ENCODE data around the gene TMEM141.

The TMEM141 gene

GRCh38 chr9:136790640-136791515 is at the start of gene TMEM141:
TSS of gene TMEM141 (plus strand) at chr9:136791344. CDS start at chr9:136791371, 27 bp downstream.
- DNase-seq = peak; percentile 100

- DNase-seq = no peak
Observed at GRCh38 chr9:136741883-136742571, 49.1 kb upstream of the TMEM141 start.

DNA sequence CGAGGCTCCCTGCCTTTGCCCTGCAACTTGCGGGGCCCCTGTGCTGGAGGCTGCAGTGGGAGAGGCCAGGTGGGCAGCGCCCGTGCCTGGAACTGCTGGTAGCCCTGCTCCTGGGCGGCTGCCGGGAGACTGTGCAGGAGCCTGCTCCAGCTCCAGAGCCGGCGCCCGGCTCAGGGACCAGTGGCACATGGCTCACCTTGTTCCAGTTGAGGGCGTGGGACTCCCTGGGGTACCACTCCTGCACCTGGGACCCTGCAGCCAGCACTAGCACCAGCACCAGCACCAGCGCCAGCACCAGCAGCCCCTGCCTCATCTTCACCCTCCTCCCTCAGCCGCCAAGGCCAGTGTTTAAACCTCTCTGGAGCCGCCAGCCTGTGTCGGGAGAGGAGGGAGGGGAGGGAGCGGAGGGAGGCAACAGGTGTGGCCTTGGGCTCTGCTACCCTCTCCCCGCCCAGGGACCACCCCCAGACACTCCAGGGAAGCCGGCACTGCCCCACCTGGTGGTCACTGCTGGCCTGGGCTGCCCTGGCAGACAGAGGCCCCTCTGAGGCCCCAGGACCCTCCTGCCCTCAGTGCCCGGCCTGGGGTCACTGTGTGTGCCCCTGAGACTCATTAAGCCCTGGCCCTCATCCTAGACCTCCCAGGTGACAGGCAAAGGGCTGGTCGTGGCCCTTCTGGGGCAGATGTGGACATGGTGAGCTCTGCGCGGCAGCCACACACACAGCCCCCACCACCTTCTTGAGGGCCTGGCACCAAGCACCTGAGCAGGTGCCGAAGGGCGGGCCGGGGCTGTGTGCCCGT is 48.4 kb upstream of the TMEM141 start, which contains the start of gene LCN10:
Gene LCN10 (minus strand): TSS at position 350 of the 801 bp plus-strand sequence. CDS start 37 bp downstream, at position 313.
- no peak for DNase-seq

DNA sequence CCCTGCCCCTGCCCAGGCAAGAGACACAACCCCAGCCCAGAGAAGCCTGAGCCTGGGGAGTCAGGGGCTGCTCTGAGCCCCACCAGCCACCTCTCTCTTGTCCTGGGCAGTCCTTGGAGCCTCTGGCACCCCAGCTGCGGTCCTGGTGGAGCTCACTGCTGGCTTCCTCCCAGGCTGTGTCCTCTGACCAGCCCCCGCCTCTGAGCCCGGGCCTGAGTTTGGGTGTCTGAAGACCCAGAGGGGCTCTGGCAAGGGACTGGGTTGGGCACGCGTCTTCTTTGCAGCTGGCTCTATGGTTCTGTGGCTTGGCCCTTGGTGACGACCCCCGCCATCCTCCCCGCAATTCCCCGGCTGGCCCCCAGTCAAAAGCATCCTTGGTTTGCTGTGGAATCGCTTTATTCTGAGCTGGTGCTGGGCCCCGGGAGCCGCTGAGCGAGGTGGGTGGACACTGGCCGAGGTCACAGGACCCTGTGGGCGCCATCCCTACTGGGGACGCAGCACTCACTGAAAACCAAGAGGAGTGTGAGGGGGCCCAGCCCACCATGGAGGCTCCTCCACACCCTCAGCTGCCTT is 47.4 kb upstream of the TMEM141 start:
- no peak for DNase-seq

GRCh38 chr9:136744773-136745172 is 46.4 kb upstream of the TMEM141 start:
- no peak for DNase-seq

- no peak for DNase-seq
Observed at GRCh38 chr9:136745389-136746154, 45.6 kb upstream of the TMEM141 start.

DNA sequence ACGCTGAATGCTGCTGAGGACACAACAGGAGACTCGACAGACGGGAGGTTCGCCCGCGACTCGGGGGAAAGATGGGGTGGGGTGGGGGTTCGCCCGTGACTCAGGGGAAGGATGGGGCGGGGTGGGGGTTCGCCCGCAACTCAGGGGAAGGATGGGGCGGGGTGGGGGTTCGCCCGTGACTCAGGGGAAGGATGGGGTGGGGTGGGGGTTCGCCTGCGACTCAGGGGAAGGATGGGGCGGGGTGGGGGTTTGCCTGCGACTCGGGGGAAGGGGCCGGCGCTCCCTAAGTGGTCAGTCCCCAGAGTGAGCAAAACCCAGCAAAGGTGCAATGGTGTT is 45.0 kb upstream of the TMEM141 start:
- no peak for DNase-seq

DNA sequence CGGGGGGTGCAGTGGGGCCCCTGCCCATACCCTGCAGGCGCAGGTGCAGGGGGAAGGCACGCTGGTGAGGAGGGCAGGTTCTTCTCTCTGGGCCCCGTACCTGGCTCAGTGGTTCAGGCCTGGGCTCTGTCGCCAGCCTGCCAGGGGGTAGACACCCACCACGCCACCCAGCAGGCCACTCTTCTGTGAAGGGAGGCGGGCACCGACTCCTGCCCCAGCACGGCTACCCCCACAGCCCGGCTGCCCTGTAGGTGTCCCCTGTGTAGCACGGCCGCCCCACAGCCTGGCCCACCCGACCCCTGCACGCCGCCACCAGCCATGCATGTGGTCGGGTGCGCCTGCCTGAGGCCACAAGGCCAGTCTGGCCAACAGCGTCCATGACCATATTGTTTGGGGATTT is 44.5 kb upstream of the TMEM141 start:
- no peak for DNase-seq

DNA sequence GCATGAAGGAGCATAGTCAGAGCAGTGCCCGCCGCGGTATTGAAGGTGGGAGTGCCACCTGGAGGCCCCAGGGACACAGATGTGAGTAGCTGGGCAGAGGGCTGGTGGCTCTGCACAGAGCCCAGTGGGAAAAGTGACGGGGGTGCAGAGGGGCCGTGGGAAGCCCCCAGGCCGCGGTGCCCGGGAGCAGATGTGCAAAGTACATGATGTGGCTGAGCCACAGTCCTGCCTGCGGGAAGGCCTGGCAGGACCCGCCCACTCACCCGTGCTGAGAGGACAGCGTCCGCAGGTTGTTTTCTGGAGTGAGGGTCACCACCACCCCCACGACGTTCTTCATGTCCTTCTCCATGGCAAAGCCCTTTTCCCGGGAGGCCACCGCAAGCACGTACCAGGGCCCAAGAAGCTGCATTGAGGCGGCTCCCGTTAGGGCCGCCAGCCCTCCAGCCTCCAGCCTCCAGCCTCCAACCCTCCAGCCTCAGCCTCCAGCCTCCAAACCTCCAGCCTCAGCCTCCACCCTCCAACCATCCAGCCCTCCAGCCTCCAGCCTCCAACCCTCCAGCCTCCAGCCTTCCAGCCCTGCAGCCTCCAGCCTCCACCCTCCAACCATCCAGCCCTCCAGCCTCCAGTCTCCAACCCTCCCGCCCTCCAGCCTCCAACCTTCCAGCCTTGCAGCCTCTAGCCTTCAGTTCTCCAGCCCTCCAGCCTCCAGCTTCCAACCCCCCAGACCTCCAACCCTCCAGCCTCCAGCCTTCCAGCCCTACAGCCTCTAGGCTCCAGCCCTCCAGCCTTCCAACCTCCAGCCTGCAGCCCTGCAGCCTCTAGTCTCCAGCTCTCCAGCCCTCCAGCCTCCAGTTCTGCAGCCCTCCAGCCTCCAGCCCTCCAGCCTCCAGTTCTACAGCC is 43.7 kb upstream of the TMEM141 start:
- no peak for DNase-seq

DNA sequence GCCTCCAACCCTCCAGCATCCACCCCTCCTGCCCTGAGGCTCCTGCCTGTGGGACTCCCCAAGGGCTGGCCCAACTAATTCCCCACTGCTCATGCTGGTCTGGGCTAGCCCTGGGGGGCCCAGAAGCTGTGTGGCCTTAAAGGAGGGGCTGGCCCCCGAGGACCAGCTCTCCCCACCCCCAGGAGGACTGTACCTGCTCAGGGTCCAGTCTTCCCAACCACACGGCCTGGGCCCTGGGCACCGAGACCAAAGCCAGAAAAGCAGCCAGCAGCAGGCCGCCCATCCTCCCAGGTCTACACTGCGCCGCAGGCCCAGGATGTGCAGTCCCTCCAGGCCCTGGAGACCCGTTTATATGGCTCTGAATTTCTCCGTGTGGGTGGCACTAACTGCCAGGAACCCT is 42.9 kb upstream of the TMEM141 start, which contains the start of gene LCN6:
Gene LCN6 (minus strand): TSS at position 325 of the 400 bp plus-strand sequence. CDS start 42 bp downstream, at position 283.
- no peak for DNase-seq

DNA sequence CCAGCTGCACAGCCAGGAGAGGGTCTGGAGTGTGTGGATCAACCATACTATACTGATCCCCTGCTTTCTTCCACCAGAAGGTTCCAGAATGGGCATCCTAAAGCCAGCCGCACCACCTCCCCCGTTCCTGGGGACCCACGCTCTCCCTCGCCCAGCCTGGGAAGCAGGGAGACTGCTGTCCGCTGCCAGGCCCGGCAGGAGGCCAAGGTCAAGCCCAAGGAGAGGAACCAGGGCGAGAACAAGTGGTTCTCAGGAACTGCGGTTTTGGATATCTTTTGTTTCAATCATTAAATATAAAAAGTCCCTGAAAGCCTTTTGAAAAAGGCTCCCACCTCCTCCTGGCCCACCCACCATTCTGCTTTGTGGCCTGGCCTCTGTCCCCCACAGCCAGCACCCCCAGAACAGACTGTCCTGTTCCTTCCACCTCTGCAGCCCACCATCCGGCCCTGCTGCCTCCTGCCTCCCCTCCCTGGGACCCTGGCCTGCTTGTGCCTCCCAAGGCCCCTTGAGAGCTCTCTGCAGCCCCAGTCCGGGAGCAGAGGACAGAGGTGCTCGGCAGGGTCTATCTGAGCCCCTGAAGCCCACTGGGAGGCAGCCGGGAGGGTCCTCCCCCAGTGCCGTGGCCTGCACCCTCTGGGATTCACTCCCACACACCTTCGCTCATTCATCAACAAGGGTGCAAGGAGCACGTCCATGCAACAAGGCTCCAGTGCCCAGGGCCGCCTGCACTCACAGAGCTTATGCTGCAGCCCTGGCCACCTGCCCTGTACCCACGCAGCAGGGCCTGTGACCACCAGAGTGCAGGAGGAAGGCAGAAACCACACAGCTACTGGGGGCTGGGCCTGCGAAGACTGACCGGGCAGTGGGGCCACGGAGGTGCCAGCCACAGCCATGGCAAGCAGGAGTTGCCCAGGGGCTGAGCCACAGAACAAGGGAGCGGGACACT is 42.2 kb upstream of the TMEM141 start:
- no peak for DNase-seq

DNA sequence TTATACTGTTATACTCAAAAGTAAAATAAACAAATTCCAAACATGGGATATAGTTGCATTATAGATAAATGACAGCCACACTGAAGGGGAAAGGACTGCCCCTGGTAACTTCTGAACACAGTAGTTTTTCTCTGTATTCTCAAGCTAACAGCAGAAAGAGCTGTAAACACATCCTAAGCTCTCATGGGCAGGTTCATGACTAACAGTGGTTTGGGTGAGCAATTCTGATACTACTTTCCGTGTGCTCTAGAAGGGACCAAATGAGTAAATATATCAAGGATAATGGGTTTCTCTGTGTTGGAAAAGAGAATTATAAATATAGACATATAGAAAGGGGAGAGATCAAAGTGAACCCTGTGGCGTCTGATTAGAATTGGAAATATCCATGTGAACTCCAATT is 40.6 kb upstream of the TMEM141 start:
- DNase-seq = no peak

- DNase-seq = no peak
Observed at GRCh38 chr9:136751244-136751643, 39.9 kb upstream of the TMEM141 start.

DNA sequence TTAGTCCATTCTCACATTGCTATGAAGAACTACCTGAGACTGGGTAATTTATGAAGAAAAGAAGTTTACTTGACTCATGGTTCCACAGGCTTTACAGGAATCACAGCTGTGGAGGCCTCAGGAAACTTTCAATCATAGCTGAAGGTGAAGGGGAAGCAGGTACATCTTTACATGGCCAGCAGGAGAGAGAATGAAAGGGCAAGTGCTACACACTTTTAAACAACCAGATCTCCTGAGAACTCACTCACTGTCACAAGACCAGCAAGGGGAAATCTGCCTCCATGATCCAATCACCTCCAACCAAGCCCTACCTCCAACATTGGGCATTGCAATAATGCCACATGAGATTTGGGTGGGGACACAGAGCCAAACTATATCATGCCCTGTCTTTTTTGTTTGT is 39.3 kb upstream of the TMEM141 start:
- DNase-seq = no peak

DNA sequence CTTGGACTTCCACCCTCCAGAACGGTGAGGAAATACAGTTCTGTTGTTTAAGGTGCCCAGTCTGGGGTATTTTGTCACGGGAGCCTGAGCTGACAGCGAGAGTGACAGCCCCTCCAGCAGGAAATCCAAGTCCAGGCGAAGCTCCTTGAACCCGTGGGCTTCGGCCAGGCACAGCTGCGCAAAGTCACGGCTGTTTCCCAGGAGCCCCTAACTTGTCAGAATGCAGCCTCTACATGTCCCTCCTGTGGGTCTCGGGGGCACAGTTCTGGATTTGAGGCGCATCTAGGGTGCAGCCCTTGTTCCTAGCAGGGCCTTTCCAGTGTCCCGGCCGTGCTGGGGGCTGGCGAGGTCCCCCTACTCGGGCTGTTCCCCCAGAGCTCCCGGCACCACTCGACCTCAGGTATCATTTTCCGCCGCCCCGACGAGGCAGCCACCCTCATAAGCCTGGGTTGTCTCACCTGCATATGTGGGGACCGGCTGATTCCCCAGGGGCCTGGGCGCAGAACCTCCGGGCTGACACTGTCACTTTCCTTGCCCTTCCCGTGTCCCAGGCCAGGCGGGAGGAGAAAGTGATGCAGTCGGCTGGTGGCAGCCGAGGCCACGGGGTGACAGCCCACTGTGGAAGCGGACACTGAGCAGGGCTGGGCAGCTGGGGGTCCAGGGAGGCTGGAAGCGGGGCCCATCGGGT is 37.6 kb upstream of the TMEM141 start:
- DNase-seq = no peak

GRCh38 chr9:136754059-136754572 is 37.0 kb upstream of the TMEM141 start:
- DNase-seq = no peak

GRCh38 chr9:136754626-136755301 is 36.4 kb upstream of the TMEM141 start:
- DNase-seq = no peak

Data from NCI-H2171 (cell line).